ENCODE data around the gene NEDD8.

- TF ChIP-seq, protein P1, sequence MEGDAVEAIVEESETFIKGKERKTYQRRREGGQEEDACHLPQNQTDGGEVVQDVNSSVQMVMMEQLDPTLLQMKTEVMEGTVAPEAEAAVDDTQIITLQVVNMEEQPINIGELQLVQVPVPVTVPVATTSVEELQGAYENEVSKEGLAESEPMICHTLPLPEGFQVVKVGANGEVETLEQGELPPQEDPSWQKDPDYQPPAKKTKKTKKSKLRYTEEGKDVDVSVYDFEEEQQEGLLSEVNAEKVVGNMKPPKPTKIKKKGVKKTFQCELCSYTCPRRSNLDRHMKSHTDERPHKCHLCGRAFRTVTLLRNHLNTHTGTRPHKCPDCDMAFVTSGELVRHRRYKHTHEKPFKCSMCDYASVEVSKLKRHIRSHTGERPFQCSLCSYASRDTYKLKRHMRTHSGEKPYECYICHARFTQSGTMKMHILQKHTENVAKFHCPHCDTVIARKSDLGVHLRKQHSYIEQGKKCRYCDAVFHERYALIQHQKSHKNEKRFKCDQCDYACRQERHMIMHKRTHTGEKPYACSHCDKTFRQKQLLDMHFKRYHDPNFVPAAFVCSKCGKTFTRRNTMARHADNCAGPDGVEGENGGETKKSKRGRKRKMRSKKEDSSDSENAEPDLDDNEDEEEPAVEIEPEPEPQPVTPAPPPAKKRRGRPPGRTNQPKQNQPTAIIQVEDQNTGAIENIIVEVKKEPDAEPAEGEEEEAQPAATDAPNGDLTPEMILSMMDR (IDR thresholded peaks at IDR 0.05 in 2 of 3, conservative IDR thresholded peaks at IDR 0.05 in 1 of 3; ENCODE audit: borderline replicate concordance in 1 of 3, insufficient read depth in 1 of 3, low read depth in 2 of 3, low read length in 2 of 3) = no peak
- no peak for TF ChIP-seq POLR2A (IDR thresholded peaks at IDR 0.05; ENCODE audit: borderline replicate concordance, extremely low read depth, insufficient read depth, insufficient read length)
- no peak for TF ChIP-seq ZNF274 (IDR thresholded peaks at IDR 0.05; ENCODE audit: low read depth, low read length)
- TF ChIP-seq, protein P2, sequence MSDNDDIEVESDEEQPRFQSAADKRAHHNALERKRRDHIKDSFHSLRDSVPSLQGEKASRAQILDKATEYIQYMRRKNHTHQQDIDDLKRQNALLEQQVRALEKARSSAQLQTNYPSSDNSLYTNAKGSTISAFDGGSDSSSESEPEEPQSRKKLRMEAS (IDR thresholded peaks at IDR 0.05) = no peak
These were observed 6.4 kb upstream of the NEDD8 start for GRCh38 chr14:24238527-24239037.

Data from HCT116 (cell line).